ENCODE measurements around the gene LRRC9. TPM values are rescaled to one million over a fixed set of nuclear protein-coding genes. Genes with fewer than 3 reads are reported as not detected.
A peak's percentile ranks its signal among the peaks of the same experiment; 100 is the strongest.

The LRRC9 gene
- total and polyA plus RNA-seq, 2 of the 13 experiments (the other 11 are each of a cell fraction or from before 2014, with no cell fraction given): 0.08 to 0.18 TPM

- peak; percentile 85 for TF ChIP-seq MED1 (CRISPR knock-in tag; IDR thresholded peaks at IDR 0.05)
- TF ChIP-seq ZNF839 (CRISPR knock-in tag; IDR thresholded peaks at IDR 0.05; ENCODE audit: borderline replicate concordance): peak; percentile 72; the same call in 1 of the 2 replicates
- no peak for TF ChIP-seq NR2F2 (IDR thresholded peaks at IDR 0.05; ENCODE audit: borderline replicate concordance, low read depth)
- TF ChIP-seq AKNA (CRISPR knock-in tag; IDR thresholded peaks at IDR 0.05; ENCODE audit: borderline replicate concordance): no peak
- no peak; the same call in 1 of the 2 replicates for TF ChIP-seq ZNF136 (CRISPR knock-in tag; IDR thresholded peaks at IDR 0.05; ENCODE audit: low read depth)
- peak; percentile 92 for TF ChIP-seq RFX3 (CRISPR knock-in tag; IDR thresholded peaks at IDR 0.05)
- TF ChIP-seq NCOA1 (CRISPR knock-in tag; IDR thresholded peaks at IDR 0.05): no peak
- TF ChIP-seq ZNF280D (CRISPR knock-in tag; IDR thresholded peaks at IDR 0.05): peak; percentile 97
- no peak for TF ChIP-seq ZNF207 (IDR thresholded peaks at IDR 0.05; ENCODE audit: borderline replicate concordance)
- peak; percentile 84; the same call in 1 of the 2 replicates for TF ChIP-seq HOXD1 (CRISPR knock-in tag; IDR thresholded peaks at IDR 0.05)
- no peak for TF ChIP-seq HNRNPK (IDR thresholded peaks at IDR 0.05; ENCODE audit: low read depth, low read length, poor library complexity, severe bottlenecking)
- peak; percentile 82; the same call in 1 of the 2 replicates for TF ChIP-seq ZNF333 (CRISPR knock-in tag; IDR thresholded peaks at IDR 0.05; ENCODE audit: borderline replicate concordance)
- TF ChIP-seq U2AF2 (IDR thresholded peaks at IDR 0.05; ENCODE audit: low read depth, low read length): no peak
- TF ChIP-seq, protein P1, sequence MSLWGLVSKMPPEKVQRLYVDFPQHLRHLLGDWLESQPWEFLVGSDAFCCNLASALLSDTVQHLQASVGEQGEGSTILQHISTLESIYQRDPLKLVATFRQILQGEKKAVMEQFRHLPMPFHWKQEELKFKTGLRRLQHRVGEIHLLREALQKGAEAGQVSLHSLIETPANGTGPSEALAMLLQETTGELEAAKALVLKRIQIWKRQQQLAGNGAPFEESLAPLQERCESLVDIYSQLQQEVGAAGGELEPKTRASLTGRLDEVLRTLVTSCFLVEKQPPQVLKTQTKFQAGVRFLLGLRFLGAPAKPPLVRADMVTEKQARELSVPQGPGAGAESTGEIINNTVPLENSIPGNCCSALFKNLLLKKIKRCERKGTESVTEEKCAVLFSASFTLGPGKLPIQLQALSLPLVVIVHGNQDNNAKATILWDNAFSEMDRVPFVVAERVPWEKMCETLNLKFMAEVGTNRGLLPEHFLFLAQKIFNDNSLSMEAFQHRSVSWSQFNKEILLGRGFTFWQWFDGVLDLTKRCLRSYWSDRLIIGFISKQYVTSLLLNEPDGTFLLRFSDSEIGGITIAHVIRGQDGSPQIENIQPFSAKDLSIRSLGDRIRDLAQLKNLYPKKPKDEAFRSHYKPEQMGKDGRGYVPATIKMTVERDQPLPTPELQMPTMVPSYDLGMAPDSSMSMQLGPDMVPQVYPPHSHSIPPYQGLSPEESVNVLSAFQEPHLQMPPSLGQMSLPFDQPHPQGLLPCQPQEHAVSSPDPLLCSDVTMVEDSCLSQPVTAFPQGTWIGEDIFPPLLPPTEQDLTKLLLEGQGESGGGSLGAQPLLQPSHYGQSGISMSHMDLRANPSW (CRISPR knock-in tag; IDR thresholded peaks at IDR 0.05; ENCODE audit: borderline replicate concordance): no peak; the same call in 1 of the 2 replicates
- TF ChIP-seq ZNF34 (CRISPR knock-in tag; IDR thresholded peaks at IDR 0.05; ENCODE audit: borderline replicate concordance): peak; percentile 94; the same call in 1 of the 2 replicates
- TF ChIP-seq, protein P2, sequence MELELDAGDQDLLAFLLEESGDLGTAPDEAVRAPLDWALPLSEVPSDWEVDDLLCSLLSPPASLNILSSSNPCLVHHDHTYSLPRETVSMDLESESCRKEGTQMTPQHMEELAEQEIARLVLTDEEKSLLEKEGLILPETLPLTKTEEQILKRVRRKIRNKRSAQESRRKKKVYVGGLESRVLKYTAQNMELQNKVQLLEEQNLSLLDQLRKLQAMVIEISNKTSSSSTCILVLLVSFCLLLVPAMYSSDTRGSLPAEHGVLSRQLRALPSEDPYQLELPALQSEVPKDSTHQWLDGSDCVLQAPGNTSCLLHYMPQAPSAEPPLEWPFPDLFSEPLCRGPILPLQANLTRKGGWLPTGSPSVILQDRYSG (CRISPR knock-in tag; IDR thresholded peaks at IDR 0.05): peak; percentile 87; the same call in 1 of the 2 replicates
Measured at GRCh38 chr14:60091550-60092525, 171.9 kb downstream of the LRRC9 start, which contains the start of gene PCNX4 (continued).

Data from HepG2 (cell line).